ENCODE measurements around the gene PCID2. TPM values are rescaled to one million over a fixed set of nuclear protein-coding genes. Genes with fewer than 3 reads are reported as not detected.

The PCID2 gene
- total RNA-seq, 1 donor from 2014 or later, result 99.6 TPM

GRCh38 chr13:113146750-113147149 lies 61.7 kb downstream of the PCID2 start:
- TF ChIP-seq EZH2phosphoT487 (IDR thresholded peaks at IDR 0.05) (no peak), EZH2 (IDR thresholded peaks at IDR 0.05) (no peak)
- TF ChIP-seq, protein P1, sequence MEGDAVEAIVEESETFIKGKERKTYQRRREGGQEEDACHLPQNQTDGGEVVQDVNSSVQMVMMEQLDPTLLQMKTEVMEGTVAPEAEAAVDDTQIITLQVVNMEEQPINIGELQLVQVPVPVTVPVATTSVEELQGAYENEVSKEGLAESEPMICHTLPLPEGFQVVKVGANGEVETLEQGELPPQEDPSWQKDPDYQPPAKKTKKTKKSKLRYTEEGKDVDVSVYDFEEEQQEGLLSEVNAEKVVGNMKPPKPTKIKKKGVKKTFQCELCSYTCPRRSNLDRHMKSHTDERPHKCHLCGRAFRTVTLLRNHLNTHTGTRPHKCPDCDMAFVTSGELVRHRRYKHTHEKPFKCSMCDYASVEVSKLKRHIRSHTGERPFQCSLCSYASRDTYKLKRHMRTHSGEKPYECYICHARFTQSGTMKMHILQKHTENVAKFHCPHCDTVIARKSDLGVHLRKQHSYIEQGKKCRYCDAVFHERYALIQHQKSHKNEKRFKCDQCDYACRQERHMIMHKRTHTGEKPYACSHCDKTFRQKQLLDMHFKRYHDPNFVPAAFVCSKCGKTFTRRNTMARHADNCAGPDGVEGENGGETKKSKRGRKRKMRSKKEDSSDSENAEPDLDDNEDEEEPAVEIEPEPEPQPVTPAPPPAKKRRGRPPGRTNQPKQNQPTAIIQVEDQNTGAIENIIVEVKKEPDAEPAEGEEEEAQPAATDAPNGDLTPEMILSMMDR (IDR thresholded peaks at IDR 0.05), result no peak
- Mint-ChIP-seq H3K9me3 (no peaks in the 10 kb centered on the region), H3K4me1 (peaks cover 11% of the 10 kb centered on the region), H3K27ac (no peak overlapping the region), H3K27me3 (ENCODE audit: insufficient read depth, low read depth) (peaks cover 4% of the 10 kb centered on the region), H3K36me3 (no peaks in the 10 kb centered on the region), H3K4me3 (no peak overlapping the region)
- no peak overlapping the region for H3K4me3 ChIP-seq
- no peak for DNase-seq (ENCODE audit: low spot score)
- no peaks in the 10 kb centered on the region for H3K36me3 ChIP-seq
- no peak overlapping the region for H3K27ac ChIP-seq
- no peaks in the 10 kb centered on the region for H3F3A ChIP-seq (ENCODE audit: low read depth)
- no peaks in the 10 kb centered on the region for H3K79me2 ChIP-seq (ENCODE audit: low read depth)
- no peaks in the 10 kb centered on the region for H4K20me1 ChIP-seq (ENCODE audit: low read depth)
- peaks cover 13% of the 10 kb centered on the region for H3K4me1 ChIP-seq
- H2AFZ ChIP-seq (replicated peaks), result no peak overlapping the region
- H3K9me3 ChIP-seq (ENCODE audit: low read depth), result no peaks in the 10 kb centered on the region
- H3K9ac ChIP-seq, result no peak overlapping the region
- H3K4me2 ChIP-seq, result no peak overlapping the region
- peaks cover 3% of the 10 kb centered on the region for H3K27me3 ChIP-seq

DNA sequence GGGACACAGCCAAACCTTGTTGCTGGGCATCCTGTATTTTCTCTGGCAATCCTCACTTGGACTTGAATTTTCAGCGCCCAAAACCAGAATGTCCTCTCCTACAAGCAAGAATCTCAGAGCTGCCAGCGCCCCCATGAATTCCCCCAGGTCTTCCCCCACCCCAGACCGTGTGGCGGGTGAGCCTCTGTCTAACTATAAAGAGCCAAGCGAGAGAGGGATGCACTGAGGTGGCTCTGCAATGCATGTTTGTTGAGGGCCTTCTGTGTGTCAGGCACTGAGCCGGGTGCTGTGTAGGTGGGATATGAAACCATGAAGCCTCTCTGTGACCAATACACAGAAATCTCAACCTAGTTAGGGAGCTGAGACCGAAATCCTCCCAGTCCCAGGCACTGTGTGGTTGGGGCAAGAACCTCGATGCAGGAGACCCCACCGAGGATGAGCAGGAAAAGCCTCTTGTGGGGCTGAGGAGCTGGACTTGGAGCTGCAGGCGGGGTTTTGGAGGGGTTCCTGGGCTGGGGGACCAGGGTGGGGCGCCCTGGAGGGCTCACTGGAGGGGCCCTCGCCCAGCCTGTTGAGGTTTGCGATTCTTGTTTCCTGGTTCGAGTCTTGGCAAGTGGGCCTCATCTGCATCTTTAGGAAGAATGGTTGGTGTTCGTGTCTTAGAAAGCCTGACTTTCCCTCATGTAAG lies 62.4 kb downstream of the PCID2 start:
- no peaks in the 10 kb centered on the region for H3K9me3 Mint-ChIP-seq
- H3K27me3 ChIP-seq, result no peaks in the 10 kb centered on the region
- no peak overlapping the region for H3K27ac Mint-ChIP-seq
- H3K4me3 ChIP-seq, result no peak overlapping the region
- TF ChIP-seq EZH2 (IDR thresholded peaks at IDR 0.05), result no peak
- TF ChIP-seq EZH2phosphoT487 (IDR thresholded peaks at IDR 0.05), result no peak
- TF ChIP-seq, protein P1 (IDR thresholded peaks at IDR 0.05), result no peak
- H4K20me1 ChIP-seq (ENCODE audit: low read depth), result no peaks in the 10 kb centered on the region
- peaks cover 4% of the 10 kb centered on the region for H3K27me3 Mint-ChIP-seq (ENCODE audit: insufficient read depth, low read depth)
- no peak for DNase-seq (ENCODE audit: low spot score)
- no peak overlapping the region for H3K27ac ChIP-seq
- H3K9me3 ChIP-seq (ENCODE audit: low read depth), result no peaks in the 10 kb centered on the region
- no peaks in the 10 kb centered on the region for H3K36me3 Mint-ChIP-seq
- no peak overlapping the region for H3K4me3 Mint-ChIP-seq
- no peaks in the 10 kb centered on the region for H3K79me2 ChIP-seq (ENCODE audit: low read depth)
- no peaks in the 10 kb centered on the region for H3K36me3 ChIP-seq
- no peak overlapping the region for H2AFZ ChIP-seq (replicated peaks)
- H3K4me1 Mint-ChIP-seq, result peaks cover 6% of the 10 kb centered on the region
- no peak overlapping the region for H3K4me2 ChIP-seq
- peaks cover 13% of the 10 kb centered on the region for H3K4me1 ChIP-seq
- no peak overlapping the region for H3K9ac ChIP-seq
- no peaks in the 10 kb centered on the region for H3F3A ChIP-seq (ENCODE audit: low read depth)

DNA sequence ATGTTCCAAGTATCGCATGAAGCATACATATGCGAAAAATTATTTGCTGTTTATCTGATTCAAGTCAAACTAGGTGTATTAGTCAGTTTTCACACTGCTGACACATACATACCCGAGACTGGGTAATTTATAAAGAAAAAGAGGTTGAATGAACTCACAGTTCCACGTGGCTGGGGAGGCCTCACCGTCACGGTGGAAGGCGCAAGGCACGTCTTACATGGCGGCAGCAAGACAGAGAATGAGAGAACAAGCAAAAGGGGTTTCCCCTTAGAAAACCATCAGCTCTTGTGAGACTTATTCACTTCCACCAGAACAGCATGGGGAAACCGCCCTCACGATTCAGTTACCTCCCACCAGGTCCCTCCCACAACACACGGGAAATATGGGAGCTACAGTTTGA lies 63.0 kb downstream of the PCID2 start:
- no peak overlapping the region for H3K27ac Mint-ChIP-seq
- H3K4me1 ChIP-seq, result peaks cover 13% of the 10 kb centered on the region
- H3K36me3 Mint-ChIP-seq, result no peaks in the 10 kb centered on the region
- no peaks in the 10 kb centered on the region for H3K9me3 ChIP-seq (ENCODE audit: low read depth)
- H4K20me1 ChIP-seq (ENCODE audit: low read depth), result no peaks in the 10 kb centered on the region
- H3K4me3 Mint-ChIP-seq, result no peak overlapping the region
- no peaks in the 10 kb centered on the region for H3K36me3 ChIP-seq
- H3K27ac ChIP-seq, result no peak overlapping the region
- no peaks in the 10 kb centered on the region for H3K79me2 ChIP-seq (ENCODE audit: low read depth)
- H3K9ac ChIP-seq, result no peak overlapping the region
- TF ChIP-seq EZH2 (IDR thresholded peaks at IDR 0.05), result no peak
- TF ChIP-seq, protein P1 (IDR thresholded peaks at IDR 0.05), result no peak
- TF ChIP-seq EZH2phosphoT487 (IDR thresholded peaks at IDR 0.05), result no peak
- H2AFZ ChIP-seq (replicated peaks), result no peak overlapping the region
- no peaks in the 10 kb centered on the region for H3K27me3 ChIP-seq
- H3F3A ChIP-seq (ENCODE audit: low read depth), result no peaks in the 10 kb centered on the region
- H3K4me3 ChIP-seq, result no peak overlapping the region
- peaks cover 3% of the 10 kb centered on the region for H3K4me1 Mint-ChIP-seq
- DNase-seq (ENCODE audit: low spot score), result no peak
- peaks cover 4% of the 10 kb centered on the region for H3K27me3 Mint-ChIP-seq (ENCODE audit: insufficient read depth, low read depth)
- H3K9me3 Mint-ChIP-seq, result no peaks in the 10 kb centered on the region
- H3K4me2 ChIP-seq, result no peak overlapping the region
